Nucleus accumbens (tissue), 56 donors: Measurements from ENCODE around the gene ESR1.
"Not testable (repeated sequence)": the region's sequence is repeated elsewhere in the genome, so short reads cannot be mapped to it uniquely, and the experiment has no call there.

Source experiments
- DNase-seq, 56 donors: peaks; one replicate each; lab custom pipeline; 2025; lab: John Stamatoyannopoulos, UW

The ESR1 gene

GRCh38 chr6:151885234-151885633, 77.8 kb downstream of the ESR1 start:
- DNase-seq: no peak

- no peak for DNase-seq
Measured at GRCh38 chr6:151891524-151891923, 84.0 kb downstream of the ESR1 start.

- DNase-seq: not testable (repeated sequence)
Measured at GRCh38 chr6:151894426-151894825, 86.9 kb downstream of the ESR1 start.

GRCh38 chr6:151899221-151899620, 91.7 kb downstream of the ESR1 start:
- DNase-seq: not testable (repeated sequence)

GRCh38 chr6:151899796-151900195, 92.3 kb downstream of the ESR1 start:
- DNase-seq: not testable (repeated sequence)

- DNase-seq: no peak
Measured at GRCh38 chr6:151900256-151900655, 92.8 kb downstream of the ESR1 start.

GRCh38 chr6:151901009-151901411, 93.5 kb downstream of the ESR1 start:
- no peak for DNase-seq

GRCh38 chr6:151904631-151905030, 97.1 kb downstream of the ESR1 start:
- DNase-seq: no peak

- DNase-seq: no peak
Measured at GRCh38 chr6:151905072-151905471, 97.6 kb downstream of the ESR1 start.

- DNase-seq: no peak
Measured at GRCh38 chr6:151905854-151906253, 98.4 kb downstream of the ESR1 start.

GRCh38 chr6:151911401-151911800, 103.9 kb downstream of the ESR1 start:
- no peak for DNase-seq

GRCh38 chr6:151914484-151914883, 107.0 kb downstream of the ESR1 start:
- no peak for DNase-seq

GRCh38 chr6:151916075-151916474, 108.6 kb downstream of the ESR1 start:
- no peak for DNase-seq

GRCh38 chr6:151916680-151917164, 109.2 kb downstream of the ESR1 start:
- DNase-seq: no peak

- no peak for DNase-seq
Measured at GRCh38 chr6:151917531-151918329, 110.2 kb downstream of the ESR1 start.

GRCh38 chr6:151940307-151940706, 132.8 kb downstream of the ESR1 start:
- no peak for DNase-seq

- no peak for DNase-seq
Measured at GRCh38 chr6:151948002-151948743, 140.7 kb downstream of the ESR1 start.

- DNase-seq: no peak
Measured at GRCh38 chr6:151958332-151958731, 150.8 kb downstream of the ESR1 start.

- DNase-seq: no peak
Measured at GRCh38 chr6:151959086-151959485, 151.6 kb downstream of the ESR1 start.

- no peak for DNase-seq
Measured at GRCh38 chr6:151961809-151962208, 154.3 kb downstream of the ESR1 start.

- DNase-seq: no peak
Measured at GRCh38 chr6:151962246-151962846, 154.9 kb downstream of the ESR1 start.
